Posterior cingulate gyrus (tissue), 11 donors: Measurements from ENCODE around the gene LSM2.
A peak's percentile ranks its signal among the peaks of the same experiment; 100 is the strongest.
"Not testable (repeated sequence)": the region's sequence is repeated elsewhere in the genome, so short reads cannot be mapped to it uniquely, and the experiment has no call there.

Experiments used
- DNase-seq, 10 donors: peaks; one replicate each; pipeline versions ENCODE4 v3.0.0 to v3.0.0-alpha.2; 2020 to 2021; ENCODE audit warnings: mixed read lengths in 3 of 10
- intact Hi-C: fragments of 100-400 bp; cut with DNase I; formaldehyde crosslinking; loops from one replicate; pipeline ENCODE4 v1.15.1; 2023

The LSM2 gene

GRCh38 chr6:31801031-31801927 is 5.5 kb downstream of the LSM2 start:
- intact Hi-C loops: not testable (repeated sequence)

GRCh38 chr6:31799781-31800180 is 7.0 kb downstream of the LSM2 start:
- intact Hi-C loops: loop anchor here (5.0 to 10.0 kb wide), 4 partner anchors 33 to 255 kb away; partner anchors contain the start of genes ABHD16A, ATP6V1G2, CLIC1 and DDX39B
- DNase-seq: peak in 2 of 10 donors; percentile 8 to 49

More at GRCh38 chr6:31801031-31801927, 5.5 kb downstream of the LSM2 start:
- DNase-seq: not testable (repeated sequence)

- peak in 2 of 10 donors; percentile 6 to 15 for DNase-seq
- intact Hi-C loops: loop anchor here (5.0 to 10.0 kb wide), 4 partner anchors 35 to 253 kb away; partner anchors contain the start of genes ABHD16A, ATP6V1G2, CLIC1 and DDX39B
Measured at GRCh38 chr6:31797588-31797987, 9.2 kb downstream of the LSM2 start.

GRCh38 chr6:31796993-31797385 is 9.8 kb downstream of the LSM2 start:
- intact Hi-C loops: loop anchor here (5.0 to 10.0 kb wide), 4 partner anchors 35 to 252 kb away; partner anchors contain the start of genes ABHD16A, ATP6V1G2, CLIC1 and DDX39B
- DNase-seq: peak in 1 of 10 donors; percentile 3

GRCh38 chr6:31795616-31796298 is 11.0 kb downstream of the LSM2 start, which contains the start of gene VARS1:
TSS of gene VARS1 (minus strand) at chr6:31795752. CDS start at chr6:31795217, 535 bp downstream.
- peak; percentile 77 to 98 (median 87) for DNase-seq
- intact Hi-C loops: loop anchor here (5.0 to 10.0 kb wide), 4 partner anchors 37 to 251 kb away; partner anchors contain the start of genes ABHD16A, ATP6V1G2, CLIC1 and DDX39B

- intact Hi-C loops: loop anchor here (5.0 to 10.0 kb wide), 4 partner anchors 37 to 250 kb away; partner anchors contain the start of genes ABHD16A, ATP6V1G2, CLIC1 and DDX39B
- DNase-seq: peak in 2 of 10 donors; percentile 64 to 74
Measured at GRCh38 chr6:31794866-31795615, 11.7 kb downstream of the LSM2 start.

GRCh38 chr6:31794294-31794865 is 12.4 kb downstream of the LSM2 start:
- peak in 1 of 10 donors; percentile 1 for DNase-seq
- intact Hi-C loops: loop anchor here (10.0 kb wide), 3 partner anchors 60 to 250 kb away; partner anchors contain the start of genes ABHD16A, ATP6V1G2, CLIC1 and DDX39B

- DNase-seq: peak in 2 of 10 donors; percentile 55 to 60
- intact Hi-C loops: loop anchor here (10.0 kb wide), 3 partner anchors 59 to 249 kb away; partner anchors contain the start of genes ABHD16A, ATP6V1G2, CLIC1 and DDX39B
Measured at GRCh38 chr6:31793927-31794245, 12.9 kb downstream of the LSM2 start.

GRCh38 chr6:31792761-31793171 is 14.0 kb downstream of the LSM2 start:
- intact Hi-C loops: loop anchor here (10.0 kb wide), 3 partner anchors 58 to 248 kb away; partner anchors contain the start of genes ABHD16A, ATP6V1G2, CLIC1 and DDX39B
- DNase-seq: peak in 2 of 10 donors; percentile 65 to 67

GRCh38 chr6:31792090-31792374 is 14.7 kb downstream of the LSM2 start:
- intact Hi-C loops: loop anchor here (10.0 kb wide), 3 partner anchors 57 to 247 kb away; partner anchors contain the start of genes ABHD16A, ATP6V1G2, CLIC1 and DDX39B
- no peak for DNase-seq

GRCh38 chr6:31791324-31792089 is 15.3 kb downstream of the LSM2 start:
- peak in 8 of 10 donors; percentile 23 to 90 (median 54) for DNase-seq
- intact Hi-C loops: loop anchor here (10.0 kb wide), 3 partner anchors 57 to 247 kb away; partner anchors contain the start of genes ABHD16A, ATP6V1G2, CLIC1 and DDX39B

- intact Hi-C loops: no loop called here
- peak in 2 of 10 donors; percentile 40 to 55 for DNase-seq
Measured at GRCh38 chr6:31785475-31785874, 21.3 kb downstream of the LSM2 start.

- intact Hi-C loops: no loop called here
- peak in 2 of 10 donors; percentile 59 to 78 for DNase-seq
Measured at GRCh38 chr6:31784098-31784925, 22.5 kb downstream of the LSM2 start.

- intact Hi-C loops: no loop called here
- DNase-seq: peak in 3 of 10 donors; percentile 55 to 73 (median 55)
Measured at GRCh38 chr6:31782126-31782855, 24.5 kb downstream of the LSM2 start.

GRCh38 chr6:31781244-31782125 is 25.3 kb downstream of the LSM2 start:
- intact Hi-C loops: no loop called here
- DNase-seq: peak in 2 of 10 donors; percentile 57 to 64
